IPS-18c (cell line): ENCODE data around the gene RABGAP1L.
"Not testable (repeated sequence)": the region's sequence is repeated elsewhere in the genome, so short reads cannot be mapped to it uniquely, and the experiment has no call there.

Experiments
- H3K4me3 ChIP-seq: 2 replicates; pipeline ENCODE4 v1.7.0; 2013; ENCODE audit warnings: low read depth, mild to moderate bottlenecking, low read length, moderate library complexity; ENCODE audit not compliant: insufficient read depth
- H3K9me3 ChIP-seq: one replicate; pipeline ENCODE4 v1.6.1; 2013; ENCODE audit warnings: mild to moderate bottlenecking, low read length, moderate library complexity; ENCODE audit not compliant: control insufficient read depth, insufficient read depth

Gene RABGAP1L

GRCh38 chr1:175040324-175040879 lies 881.1 kb downstream of the RABGAP1L start:
- Histone ChIP-seq H3K4me3 (no peak overlapping the region), H3K9me3 (no peaks in the 10 kb centered on the region)

- Histone ChIP-seq H3K4me3 (no peak overlapping the region), H3K9me3 (no peaks in the 10 kb centered on the region)
Measured at GRCh38 chr1:175042650-175043049, 883.3 kb downstream of the RABGAP1L start.

GRCh38 chr1:175043824-175044223 lies 884.5 kb downstream of the RABGAP1L start:
- Histone ChIP-seq H3K9me3 (no peaks in the 10 kb centered on the region), H3K4me3 (no peak overlapping the region)

- not testable (repeated sequence) for H3K4me3 ChIP-seq, H3K9me3 ChIP-seq
Measured at GRCh38 chr1:175044591-175044990, 885.3 kb downstream of the RABGAP1L start.
